Astrocyte (in vitro differentiated cells and primary cell): ENCODE data around the gene HAUS3. TPM values are rescaled to one million over a fixed set of nuclear protein-coding genes. Genes with fewer than 3 reads are reported as not detected.
A peak's percentile ranks its signal among the peaks of the same experiment; 100 is the strongest.

Experiments used
- DNase-seq: peaks from one replicate; pipeline ENCODE4 v3.0.0-alpha.2; 2010; ENCODE audit warnings: low read depth
- FAIRE-seq: peaks from 2 replicates; lab custom pipeline; 2011; peaks lifted over from hg19 to GRCh38; lab: Jason Lieb, UNC
- H2AFZ ChIP-seq: 2 replicates; pipeline ENCODE4 v1.6.0; 2012; ENCODE audit warnings: low read depth, low read length, inconsistent platforms
- H3K27ac ChIP-seq: 2 replicates; pipeline ENCODE4 v1.5.1; 2011; ENCODE audit warnings: low read depth, low read length, inconsistent platforms
- H3K27me3 ChIP-seq: 2 replicates; pipeline ENCODE4 v1.6.0; 2011; ENCODE audit warnings: low read length, inconsistent platforms; ENCODE audit not compliant: insufficient read depth
- H3K36me3 ChIP-seq: 2 replicates; pipeline ENCODE4 v1.5.1; 2011; ENCODE audit warnings: low read length, inconsistent platforms; ENCODE audit not compliant: insufficient read depth
- H3K4me1 ChIP-seq: 2 replicates; pipeline ENCODE4 v1.5.1; 2011; ENCODE audit warnings: low read length, inconsistent platforms; ENCODE audit not compliant: insufficient read depth
- H3K4me2 ChIP-seq: 2 replicates; pipeline ENCODE4 v1.6.0; 2012; ENCODE audit warnings: low read length, inconsistent platforms
- H3K4me3 ChIP-seq: 2 replicates; pipeline ENCODE4 v1.5.1; 2011; ENCODE audit warnings: low read depth, mild to moderate bottlenecking, low read length, inconsistent platforms; ENCODE audit not compliant: insufficient read depth
- H3K79me2 ChIP-seq: 2 replicates; pipeline ENCODE4 v1.6.0; 2012; ENCODE audit warnings: mild to moderate bottlenecking, low read length, inconsistent platforms; ENCODE audit not compliant: insufficient read depth
- H3K9ac ChIP-seq: 2 replicates; pipeline ENCODE4 v1.6.0; 2012; ENCODE audit warnings: mild to moderate bottlenecking, low read length, inconsistent platforms
- H3K9me3 ChIP-seq: 2 replicates; pipeline ENCODE4 v1.5.1; 2012; ENCODE audit warnings: low read depth, mild to moderate bottlenecking, low read length, inconsistent platforms; ENCODE audit not compliant: insufficient read depth
- H4K20me1 ChIP-seq: 2 replicates; pipeline ENCODE4 v1.6.0; 2012; ENCODE audit warnings: low read length, inconsistent platforms; ENCODE audit not compliant: insufficient read depth
- H3K27ac Mint-ChIP-seq: one replicate; pipeline ENCODE4 v1.8.0; 2021; ENCODE audit warnings: mild to moderate bottlenecking, mixed read lengths; ENCODE audit not compliant: unreplicated experiment
- H3K27me3 Mint-ChIP-seq: one replicate; pipeline ENCODE4 v1.8.0; 2021; ENCODE audit warnings: low read depth, mixed read lengths; ENCODE audit not compliant: unreplicated experiment
- H3K36me3 Mint-ChIP-seq: one replicate; pipeline ENCODE4 v1.8.0; 2021; ENCODE audit warnings: low read depth, mixed read lengths; ENCODE audit not compliant: unreplicated experiment
- H3K4me1 Mint-ChIP-seq: one replicate; pipeline ENCODE4 v1.8.0; 2021; ENCODE audit warnings: low read depth, mixed read lengths; ENCODE audit not compliant: unreplicated experiment
- H3K4me3 Mint-ChIP-seq: one replicate; pipeline ENCODE4 v1.8.0; 2021; ENCODE audit warnings: mild to moderate bottlenecking, moderate library complexity, mixed read lengths; ENCODE audit not compliant: unreplicated experiment
- H3K9me3 Mint-ChIP-seq: one replicate; pipeline ENCODE4 v1.8.0; 2021; ENCODE audit warnings: mild to moderate bottlenecking, mixed read lengths; ENCODE audit not compliant: unreplicated experiment
- EZH2 ChIP-seq: IDR thresholded peaks from 2 replicates; pipeline ENCODE4 v1.6.1; 2012; ENCODE audit warnings: mild to moderate bottlenecking, low read length, inconsistent platforms; ENCODE audit not compliant: insufficient read depth
- total RNA-seq: library from RNA; stranded (reverse); gene quantifications from 2 replicates; pipeline ENCODE4 v1.2.1, GENCODE V29; 2021
- TF ChIP-seq, protein P1 (sequence below): IDR thresholded peaks from 2 replicates; pipeline ENCODE4 v1.5.1; 2011; ENCODE audit warnings: low read depth, mild to moderate bottlenecking, inconsistent platforms, low read length, moderate library complexity; ENCODE audit not compliant: insufficient read depth

Gene HAUS3
- total RNA-seq, 1 donor from 2014 or later, result 10.7 TPM

DNA sequence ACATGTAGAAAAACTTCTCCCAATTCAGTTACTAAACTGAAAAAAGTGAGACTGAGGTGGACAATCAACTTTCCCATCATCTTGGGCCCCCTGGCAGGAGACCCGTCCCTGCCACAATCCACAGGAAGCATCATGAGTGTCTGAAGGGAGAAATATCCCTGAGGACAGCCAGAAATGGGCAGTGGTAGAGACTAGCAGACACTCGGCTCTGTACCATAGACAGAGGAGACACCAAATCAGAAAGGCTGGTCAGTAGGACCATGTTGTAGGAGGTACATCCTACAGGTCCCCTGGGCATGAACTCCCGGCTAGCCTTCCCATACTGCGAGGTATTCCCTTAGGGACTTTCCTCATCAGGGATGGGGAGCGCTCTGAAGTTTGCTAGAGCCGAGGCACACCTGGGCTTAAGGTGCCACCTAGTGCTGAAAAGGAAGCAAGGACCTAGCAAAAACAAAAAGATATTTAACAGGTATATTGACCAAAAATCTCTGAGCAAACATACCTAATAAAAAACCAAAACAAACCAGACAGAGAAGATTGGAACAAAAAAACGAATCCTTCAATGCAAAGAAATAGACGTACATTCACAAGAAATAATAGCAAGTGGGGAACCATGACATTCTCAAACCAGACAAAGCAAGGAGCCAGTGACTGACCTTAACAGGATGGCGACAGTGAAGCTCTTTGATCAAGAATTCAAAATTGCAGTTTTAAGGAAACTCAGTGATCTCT is 55.6 kb downstream of the HAUS3 start:
- H3K27ac Mint-ChIP-seq, result no peak overlapping the region
- Histone ChIP-seq H3K27ac (no peak overlapping the region), H4K20me1 (no peaks in the 10 kb centered on the region), H3K4me3 (no peak overlapping the region), H3K9ac (no peak overlapping the region), H2AFZ (no peak overlapping the region), H3K36me3 (no peaks in the 10 kb centered on the region), H3K4me2 (no peak overlapping the region), H3K9me3 (no peaks in the 10 kb centered on the region), H3K27me3 (no peaks in the 10 kb centered on the region), H3K4me1 (no peaks in the 10 kb centered on the region), H3K79me2 (no peaks in the 10 kb centered on the region)
- H3K4me1 Mint-ChIP-seq, result no peaks in the 10 kb centered on the region
- no peak for DNase-seq
- peaks cover 14% of the 10 kb centered on the region for H3K36me3 Mint-ChIP-seq
- peaks cover 15% of the 10 kb centered on the region for H3K9me3 Mint-ChIP-seq
- no peaks in the 10 kb centered on the region for H3K27me3 Mint-ChIP-seq
- no peak overlapping the region for H3K4me3 Mint-ChIP-seq
- TF ChIP-seq, protein P1, sequence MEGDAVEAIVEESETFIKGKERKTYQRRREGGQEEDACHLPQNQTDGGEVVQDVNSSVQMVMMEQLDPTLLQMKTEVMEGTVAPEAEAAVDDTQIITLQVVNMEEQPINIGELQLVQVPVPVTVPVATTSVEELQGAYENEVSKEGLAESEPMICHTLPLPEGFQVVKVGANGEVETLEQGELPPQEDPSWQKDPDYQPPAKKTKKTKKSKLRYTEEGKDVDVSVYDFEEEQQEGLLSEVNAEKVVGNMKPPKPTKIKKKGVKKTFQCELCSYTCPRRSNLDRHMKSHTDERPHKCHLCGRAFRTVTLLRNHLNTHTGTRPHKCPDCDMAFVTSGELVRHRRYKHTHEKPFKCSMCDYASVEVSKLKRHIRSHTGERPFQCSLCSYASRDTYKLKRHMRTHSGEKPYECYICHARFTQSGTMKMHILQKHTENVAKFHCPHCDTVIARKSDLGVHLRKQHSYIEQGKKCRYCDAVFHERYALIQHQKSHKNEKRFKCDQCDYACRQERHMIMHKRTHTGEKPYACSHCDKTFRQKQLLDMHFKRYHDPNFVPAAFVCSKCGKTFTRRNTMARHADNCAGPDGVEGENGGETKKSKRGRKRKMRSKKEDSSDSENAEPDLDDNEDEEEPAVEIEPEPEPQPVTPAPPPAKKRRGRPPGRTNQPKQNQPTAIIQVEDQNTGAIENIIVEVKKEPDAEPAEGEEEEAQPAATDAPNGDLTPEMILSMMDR, result peak; percentile 36
- TF ChIP-seq EZH2, result no peak
- no peak for FAIRE-seq

DNA sequence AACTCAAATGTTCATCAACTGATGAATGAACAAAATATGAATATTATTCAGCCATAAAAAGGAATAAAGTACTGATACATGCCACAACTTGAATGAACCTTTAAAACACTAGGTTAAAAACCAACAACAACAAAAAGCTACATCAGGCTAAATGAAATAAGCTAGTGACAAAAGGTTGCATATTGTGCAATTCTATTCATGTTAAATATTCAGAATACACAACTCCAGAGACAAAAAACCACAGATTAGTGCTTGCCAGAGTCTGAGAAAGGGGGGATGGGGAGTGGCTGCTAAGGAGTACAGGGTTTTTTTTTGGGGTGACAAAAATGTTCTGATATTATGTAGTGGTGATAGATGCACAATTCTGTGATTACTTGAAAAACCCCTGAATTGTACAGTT is 58.5 kb downstream of the HAUS3 start:
- Mint-ChIP-seq H3K9me3 (peaks cover 15% of the 10 kb centered on the region), H3K4me3 (no peak overlapping the region), H3K27me3 (peaks cover 3% of the 10 kb centered on the region), H3K27ac (no peak overlapping the region), H3K4me1 (no peaks in the 10 kb centered on the region), H3K36me3 (peaks cover 14% of the 10 kb centered on the region)
- H3K4me3 ChIP-seq, result no peak overlapping the region
- H3K4me1 ChIP-seq, result no peaks in the 10 kb centered on the region
- no peaks in the 10 kb centered on the region for H3K79me2 ChIP-seq
- no peak for DNase-seq
- H4K20me1 ChIP-seq, result no peaks in the 10 kb centered on the region
- no peak for FAIRE-seq
- H3K9me3 ChIP-seq, result no peaks in the 10 kb centered on the region
- no peaks in the 10 kb centered on the region for H3K27me3 ChIP-seq
- H3K36me3 ChIP-seq, result no peaks in the 10 kb centered on the region
- no peak for TF ChIP-seq EZH2
- TF ChIP-seq, protein P1, result no peak
- H2AFZ ChIP-seq, result no peak overlapping the region
- H3K27ac ChIP-seq, result no peak overlapping the region
- H3K4me2 ChIP-seq, result no peak overlapping the region
- H3K9ac ChIP-seq, result no peak overlapping the region

DNA sequence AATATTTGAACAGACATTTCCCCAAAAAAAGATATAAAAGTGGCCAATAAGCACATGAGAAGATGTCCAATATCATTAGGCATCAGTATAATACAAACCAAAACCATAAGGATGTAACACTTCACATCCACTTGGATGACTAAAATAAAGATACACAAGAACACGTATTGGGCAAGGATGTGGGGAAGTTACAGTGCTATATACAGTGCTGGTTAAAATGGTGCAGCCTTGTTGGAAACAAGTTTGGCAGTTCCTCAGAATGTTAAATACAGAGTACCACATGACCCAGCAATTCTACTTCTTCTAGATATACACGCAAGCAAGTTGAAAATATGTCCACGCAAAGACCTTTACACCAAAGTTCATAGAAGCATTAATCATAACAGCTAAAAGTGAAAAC is 58.9 kb downstream of the HAUS3 start:
- Histone ChIP-seq H4K20me1 (no peaks in the 10 kb centered on the region), H3K9me3 (no peaks in the 10 kb centered on the region), H3K4me1 (no peaks in the 10 kb centered on the region), H3K27ac (no peak overlapping the region), H3K27me3 (no peaks in the 10 kb centered on the region), H3K4me2 (no peak overlapping the region), H2AFZ (no peak overlapping the region), H3K9ac (no peak overlapping the region), H3K4me3 (no peak overlapping the region), H3K79me2 (no peaks in the 10 kb centered on the region), H3K36me3 (no peaks in the 10 kb centered on the region)
- FAIRE-seq, result no peak
- DNase-seq, result no peak
- no peak overlapping the region for H3K27ac Mint-ChIP-seq
- H3K9me3 Mint-ChIP-seq, result peaks cover 14% of the 10 kb centered on the region
- no peak overlapping the region for H3K4me3 Mint-ChIP-seq
- TF ChIP-seq, protein P1, result no peak
- TF ChIP-seq EZH2, result no peak
- peaks cover 5% of the 10 kb centered on the region for H3K27me3 Mint-ChIP-seq
- H3K4me1 Mint-ChIP-seq, result no peaks in the 10 kb centered on the region
- H3K36me3 Mint-ChIP-seq, result peaks cover 13% of the 10 kb centered on the region
